ENCODE data around the gene KRTAP10-1.
A peak's percentile ranks its signal among the peaks of the same experiment; 100 is the strongest.
"Not testable (repeated sequence)": the region's sequence is repeated elsewhere in the genome, so short reads cannot be mapped to it uniquely, and the experiment has no call there.

Gene KRTAP10-1

GRCh38 chr21:44569861-44570517, 30.0 kb upstream of the KRTAP10-1 start:
- no peak for DNase-seq

GRCh38 chr21:44568667-44569556, 28.9 kb upstream of the KRTAP10-1 start:
- DNase-seq = no peak

DNA sequence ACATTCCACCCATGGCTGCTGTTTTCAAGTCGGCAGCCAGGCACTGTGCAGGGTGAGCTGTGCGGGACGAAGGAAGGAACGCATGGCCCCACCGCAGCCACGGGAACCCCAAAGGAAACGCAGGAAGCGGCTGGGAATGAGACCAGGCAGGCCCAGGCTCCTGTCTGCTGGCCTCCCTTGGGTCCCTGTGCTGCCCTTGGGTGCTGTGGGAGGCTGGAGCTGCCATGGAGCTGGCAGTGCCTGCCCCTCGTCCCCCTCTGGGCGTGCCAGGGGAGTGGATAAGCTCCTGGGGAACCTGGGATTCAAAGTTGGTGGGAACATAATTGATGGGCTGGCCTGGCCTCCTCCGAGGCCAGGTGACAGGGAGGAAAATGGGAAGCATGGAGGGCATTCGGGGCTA, 28.3 kb upstream of the KRTAP10-1 start:
- no peak for DNase-seq

GRCh38 chr21:44567481-44568171, 27.6 kb upstream of the KRTAP10-1 start:
- no peak for DNase-seq

- DNase-seq = no peak
Observed at GRCh38 chr21:44566403-44566802, 26.4 kb upstream of the KRTAP10-1 start.

GRCh38 chr21:44564886-44565598, 25.0 kb upstream of the KRTAP10-1 start:
- DNase-seq = no peak

- no peak for DNase-seq
Observed at GRCh38 chr21:44564099-44564498, 24.1 kb upstream of the KRTAP10-1 start.

- DNase-seq = no peak
Observed at GRCh38 chr21:44558695-44559094, 18.7 kb upstream of the KRTAP10-1 start, which contains the start of gene KRTAP10-3. Gene KRTAP10-3 (minus strand): TSS chr21:44558795. CDS start chr21:44558715, 80 bp downstream.

GRCh38 chr21:44558329-44558675, 18.3 kb upstream of the KRTAP10-1 start:
- not testable (repeated sequence) for DNase-seq

GRCh38 chr21:44557491-44558328, 17.7 kb upstream of the KRTAP10-1 start:
- DNase-seq = no peak

GRCh38 chr21:44556879-44557278, 16.9 kb upstream of the KRTAP10-1 start:
- DNase-seq = no peak

DNA sequence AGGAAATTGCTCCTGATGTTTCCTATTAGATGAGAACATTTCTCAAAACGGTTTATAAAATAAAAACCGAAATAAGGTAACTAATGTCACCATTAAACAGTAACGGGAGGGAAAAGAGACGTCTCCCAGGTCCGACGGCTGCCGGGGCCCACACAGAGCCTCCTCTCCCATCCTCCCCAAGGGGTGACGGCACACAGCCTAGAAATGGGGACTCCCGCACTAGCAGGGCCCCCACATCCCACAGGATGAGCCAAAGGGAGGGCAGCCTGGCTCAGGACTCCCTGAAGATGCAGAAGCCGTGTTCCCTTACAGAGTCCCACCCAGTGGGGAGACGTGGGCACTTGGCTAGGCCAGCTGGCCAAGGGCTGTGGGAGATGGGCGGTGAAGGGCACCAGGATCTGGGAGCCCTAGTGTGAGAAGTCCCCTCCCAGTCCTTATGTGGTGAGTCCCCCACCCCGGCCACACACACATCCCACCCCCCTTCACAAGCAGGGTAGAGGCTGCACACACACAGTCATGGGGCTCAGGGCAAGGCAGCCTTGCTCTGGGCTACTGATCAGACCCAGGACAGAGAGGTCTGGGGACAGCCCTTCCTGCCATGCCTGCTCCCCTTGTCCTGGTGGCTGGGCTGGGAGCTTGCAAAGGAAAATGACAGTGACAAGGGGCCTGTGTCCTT, 15.3 kb upstream of the KRTAP10-1 start:
- no peak for DNase-seq

DNA sequence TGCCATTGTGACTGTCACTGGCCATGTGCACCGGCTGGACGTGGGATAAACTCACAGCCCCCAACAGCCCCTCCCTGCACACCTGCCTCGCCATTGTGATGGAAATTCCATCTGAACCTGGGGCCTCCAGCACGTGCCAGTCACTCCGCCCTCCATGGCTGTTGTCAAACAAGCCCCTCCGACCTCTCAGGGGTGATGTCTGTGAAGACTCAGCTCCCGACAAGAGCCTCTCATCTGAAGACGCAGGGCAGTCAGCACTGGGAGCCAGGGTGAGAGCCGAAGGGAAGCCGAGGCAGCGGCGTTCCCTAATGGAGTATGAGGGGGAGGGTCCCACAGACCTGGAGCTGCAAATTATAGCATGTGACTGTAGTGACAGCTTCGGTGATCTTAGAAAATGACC, 12.7 kb upstream of the KRTAP10-1 start:
- DNase-seq = no peak

- no peak for DNase-seq
Observed at GRCh38 chr21:44552136-44552535, 12.1 kb upstream of the KRTAP10-1 start.

GRCh38 chr21:44551340-44551961, 11.5 kb upstream of the KRTAP10-1 start, which contains the start of gene KRTAP10-2:
Gene KRTAP10-2 (minus strand): TSS chr21:44551505. CDS start chr21:44551458, 47 bp downstream.
- DNase-seq = no peak

DNA sequence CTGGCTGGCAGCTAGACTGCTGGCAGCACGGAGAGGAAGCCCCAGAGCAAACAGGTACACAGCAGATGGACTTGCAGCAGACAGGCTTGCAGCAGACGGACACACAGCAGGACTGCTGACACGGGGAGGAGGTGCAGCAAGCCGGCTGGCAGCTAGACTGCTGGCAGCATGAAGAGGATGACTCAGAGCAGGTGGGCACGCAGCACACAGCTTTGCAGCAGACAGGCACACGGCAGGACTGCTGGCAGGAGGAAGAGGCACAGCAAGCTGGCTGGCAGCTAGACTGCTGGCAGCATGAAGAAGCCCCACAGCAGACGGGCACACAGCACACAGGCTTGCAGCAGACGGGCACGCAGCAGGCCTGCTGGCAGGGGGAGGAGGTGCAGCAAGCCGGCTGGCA, 10.8 kb upstream of the KRTAP10-1 start:
- DNase-seq = peak; percentile 50

- DNase-seq = peak; percentile 45
Observed at GRCh38 chr21:44550285-44550684, 10.3 kb upstream of the KRTAP10-1 start.

DNA sequence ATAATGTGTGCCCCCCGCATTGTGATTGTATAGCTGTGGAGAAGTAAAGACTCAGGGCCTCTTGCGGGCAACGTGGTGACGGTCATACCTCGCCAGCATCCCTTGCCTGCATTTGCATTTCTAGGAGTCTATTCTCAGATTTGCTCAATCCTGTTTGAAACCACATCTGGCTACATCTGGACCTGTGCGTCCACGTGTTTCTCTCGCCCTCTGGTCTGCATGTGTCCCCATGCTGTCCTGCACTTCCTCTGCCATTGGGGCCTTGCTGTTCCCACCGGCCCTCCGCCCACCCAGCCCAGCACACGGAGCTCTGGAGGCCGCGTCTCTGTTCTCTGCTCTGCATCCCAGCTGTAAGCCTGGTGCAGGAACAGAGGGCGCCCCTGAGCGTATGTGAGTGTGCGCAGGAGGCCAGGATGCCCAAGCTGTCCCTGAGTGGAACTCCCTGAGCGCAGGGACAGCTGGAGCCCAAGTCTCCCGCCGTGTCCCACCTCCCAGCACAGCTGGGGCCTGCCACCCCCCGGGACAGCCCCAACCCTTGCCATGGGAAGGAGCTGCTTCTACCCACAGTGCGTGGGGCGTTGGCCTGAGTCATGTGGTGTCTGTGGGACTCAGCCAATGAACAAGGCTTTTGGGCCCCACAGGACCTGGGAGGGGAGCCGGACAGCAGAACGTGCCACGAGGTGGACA, 9.7 kb upstream of the KRTAP10-1 start:
- no peak for DNase-seq

- DNase-seq = peak; percentile 51
Observed at GRCh38 chr21:44548922-44549321, 8.9 kb upstream of the KRTAP10-1 start.

GRCh38 chr21:44548381-44548780, 8.4 kb upstream of the KRTAP10-1 start:
- no peak for DNase-seq

Data from islet precursor cell (in vitro differentiated cells).